HG03039 (cell line): ENCODE data around the gene RAG2.
"Not testable (repeated sequence)": the region's sequence is repeated elsewhere in the genome, so short reads cannot be mapped to it uniquely, and the experiment has no call there.

ENCODE experiments used
- ATAC-seq: cut with Tn5 transposase; IDR thresholded peaks from one replicate; pipeline ENCODE4 v1.9.1; 2021; ENCODE audit warnings: mild to moderate bottlenecking, moderate library complexity; ENCODE audit not compliant: unreplicated experiment

RAG2 gene

DNA sequence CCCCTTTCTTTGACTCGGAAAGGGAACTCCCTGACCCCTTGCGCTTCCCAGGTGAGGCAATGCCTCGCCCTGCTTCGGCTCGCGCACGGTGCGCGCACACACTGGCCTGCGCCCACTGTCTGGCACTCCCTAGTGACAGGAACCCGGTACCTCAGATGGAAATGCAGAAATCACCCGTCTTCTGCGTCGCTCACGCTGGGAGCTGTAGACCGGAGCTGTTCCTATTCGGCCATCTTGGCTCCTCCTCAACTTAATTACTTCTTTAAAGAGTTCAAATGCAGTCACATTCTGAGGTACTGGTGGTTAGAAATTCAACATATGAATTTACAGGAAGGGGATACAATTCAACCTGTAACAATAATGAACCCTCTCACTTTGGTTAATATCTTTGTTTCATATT lies 40.6 kb downstream of the RAG2 start:
- not testable (repeated sequence) for ATAC-seq

DNA sequence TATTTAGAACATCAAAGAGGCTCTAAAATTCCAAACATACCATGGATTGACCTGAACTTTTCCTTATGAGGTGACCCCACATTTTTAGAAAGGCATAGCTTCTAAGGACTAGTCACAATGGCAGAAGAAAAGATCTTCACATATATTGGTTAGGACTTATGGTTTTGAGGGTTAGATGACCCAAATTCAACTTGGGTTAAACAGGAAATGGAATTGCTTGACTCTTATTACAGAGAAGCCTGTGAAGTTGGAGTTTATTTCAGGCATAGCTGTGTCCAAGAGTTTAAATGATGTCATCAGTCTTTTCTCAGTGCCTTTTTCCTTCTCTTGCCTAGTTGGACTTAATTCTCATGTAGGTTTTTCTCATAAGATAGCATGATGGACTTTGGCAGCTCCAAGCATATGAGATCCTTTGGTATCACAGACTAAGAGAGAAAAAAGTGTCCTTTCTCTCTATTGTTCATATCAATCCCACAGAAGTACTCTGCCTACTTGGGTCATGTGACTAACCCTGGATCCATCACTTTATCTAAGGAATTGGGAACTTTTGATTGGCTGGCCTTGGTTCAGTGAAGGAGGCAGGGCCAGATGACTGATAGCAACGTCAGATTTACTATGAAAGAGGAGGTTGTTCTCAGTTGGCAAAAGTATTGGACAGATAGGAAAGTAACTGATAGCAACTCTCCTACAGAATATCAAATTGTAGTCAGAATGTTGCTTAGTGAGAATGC lies 47.5 kb downstream of the RAG2 start:
- ATAC-seq: no peak
